SJCRH30 (cell line): ENCODE measurements around the gene HCN2. TPM values are rescaled to one million over a fixed set of nuclear protein-coding genes. Genes with fewer than 3 reads are reported as not detected.
"Not testable (repeated sequence)": the region's sequence is repeated elsewhere in the genome, so short reads cannot be mapped to it uniquely, and the experiment has no call there.

ENCODE experiments used
- DNase-seq, 2 experiments: peaks; one replicate each; pipeline ENCODE4 v3.0.0-alpha.2; 2015 to 2020
- H3K27ac ChIP-seq: fragments of 250-450 bp; sonication (Bioruptor Pico); 2 replicates; pipeline ENCODE4 v1.5.1; 2020; ENCODE audit warnings: mild to moderate bottlenecking, moderate library complexity
- H3K27me3 ChIP-seq: fragments of 250-450 bp; sonication (Bioruptor Pico); 2 replicates; pipeline ENCODE4 v1.5.1; 2020; ENCODE audit warnings: mild to moderate bottlenecking, moderate library complexity
- H3K36me3 ChIP-seq: fragments of 250-450 bp; sonication (Bioruptor Pico); 2 replicates; pipeline ENCODE4 v1.5.1; 2020; ENCODE audit warnings: mild to moderate bottlenecking, moderate library complexity
- H3K4me1 ChIP-seq: fragments of 250-450 bp; sonication (Bioruptor Pico); 2 replicates; pipeline ENCODE4 v1.5.1; 2020; ENCODE audit warnings: mild to moderate bottlenecking, moderate library complexity
- H3K4me3 ChIP-seq: fragments of 250-450 bp; sonication (Bioruptor Pico); 2 replicates; pipeline ENCODE4 v1.5.1; 2020; ENCODE audit warnings: mild to moderate bottlenecking, moderate library complexity
- H3K9me3 ChIP-seq: fragments of 250-450 bp; sonication (Bioruptor Pico); replicated peaks from 2 replicates; pipeline ENCODE4 v1.5.1; 2020; ENCODE audit warnings: mild to moderate bottlenecking, moderate library complexity
- total RNA-seq: library from RNA; depleted of rRNA; stranded (reverse); fragments of >200 nt; shearing (Covaris generic); gene quantifications from 2 replicates; pipeline ENCODE4 v1.2.3, GENCODE V29; 2014

Gene HCN2
- total RNA-seq, 1 experiment from 2014 or later = 0.14 TPM

DNA sequence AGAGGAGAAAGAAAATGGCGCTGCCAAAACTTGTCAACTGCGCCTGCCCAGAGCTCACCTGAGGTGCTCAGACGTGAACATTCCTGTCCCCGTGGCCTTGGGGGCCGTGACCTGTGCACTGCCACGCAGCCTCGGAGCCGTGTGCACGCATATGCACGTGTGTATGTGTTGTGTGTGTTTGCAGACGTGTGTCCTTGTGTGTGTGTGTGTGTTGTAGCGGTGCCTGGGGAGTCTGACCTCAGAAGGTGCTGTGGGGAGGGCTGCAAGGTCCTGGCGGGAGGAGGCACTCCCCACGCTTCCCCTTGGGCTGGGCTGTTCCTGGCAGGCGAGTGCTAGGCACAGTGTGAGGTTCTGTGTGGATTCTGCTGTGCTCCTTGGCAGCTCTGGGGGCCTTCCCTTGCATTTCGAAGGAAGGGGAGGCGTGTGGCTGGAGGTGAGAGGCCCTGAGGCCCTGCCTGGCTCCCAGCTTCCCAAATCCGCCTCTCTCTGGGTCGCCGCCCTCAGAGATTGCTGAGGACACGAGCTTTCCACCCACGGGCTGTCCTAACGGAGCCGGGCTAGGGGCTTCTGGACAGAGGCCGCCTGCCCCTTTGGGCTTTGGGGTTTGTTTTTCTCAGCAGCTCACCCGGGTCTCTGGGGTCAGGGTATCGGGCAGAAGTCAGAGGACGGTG lies 12.8 kb upstream of the HCN2 start:
- H3K36me3 ChIP-seq = peaks cover 43% of the 10 kb centered on the region
- H3K9me3 ChIP-seq = no peaks in the 10 kb centered on the region
- H3K4me1 ChIP-seq = peaks cover 9% of the 10 kb centered on the region; the same call in 1 of the 2 replicates
- no peak overlapping the region for H3K4me3 ChIP-seq
- H3K27me3 ChIP-seq = no peaks in the 10 kb centered on the region
- DNase-seq = no peak
- no peak overlapping the region for H3K27ac ChIP-seq

DNA sequence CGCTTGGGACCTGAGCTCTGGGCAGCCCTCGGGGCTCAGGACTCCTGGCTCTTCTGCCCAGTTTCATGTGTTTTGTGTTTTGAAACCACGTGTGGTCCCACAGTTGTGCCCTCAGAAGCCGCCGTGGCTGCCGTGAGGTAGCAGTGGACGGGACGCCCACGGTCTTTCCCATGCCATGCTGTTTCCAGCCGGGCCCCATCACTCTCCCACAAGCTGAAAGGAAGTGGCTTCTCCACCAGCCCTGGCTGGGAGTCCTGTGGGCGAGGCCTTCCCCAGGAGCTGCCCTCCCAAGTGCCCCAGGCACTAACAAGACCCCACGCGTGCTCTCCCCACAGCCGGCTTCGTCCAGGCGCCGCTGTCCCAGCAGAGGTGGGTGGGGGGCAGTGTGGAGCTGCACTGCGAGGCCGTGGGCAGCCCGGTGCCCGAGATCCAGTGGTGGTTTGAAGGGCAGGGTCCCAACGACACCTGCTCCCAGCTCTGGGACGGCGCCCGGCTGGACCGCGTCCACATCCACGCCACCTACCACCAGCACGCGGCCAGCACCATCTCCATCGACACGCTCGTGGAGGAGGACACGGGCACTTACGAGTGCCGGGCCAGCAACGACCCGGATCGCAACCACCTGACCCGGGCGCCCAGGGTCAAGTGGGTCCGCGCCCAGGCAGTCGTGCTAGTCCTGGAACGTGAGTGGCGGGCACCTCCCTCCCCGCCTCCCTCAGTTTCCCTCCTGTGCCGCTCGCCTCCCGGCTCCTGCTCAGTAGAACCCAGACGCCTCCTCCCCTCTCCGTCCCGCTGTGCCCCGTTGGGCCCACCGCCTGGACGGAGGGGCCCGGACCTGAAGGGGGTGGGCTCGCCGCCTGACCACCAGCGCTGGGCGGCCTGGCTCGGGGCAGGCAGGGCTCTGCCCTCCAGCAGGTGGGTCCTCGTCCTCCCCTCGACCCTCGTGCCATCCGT lies 12.0 kb upstream of the HCN2 start:
- Histone ChIP-seq H3K4me1 (peaks cover 9% of the 10 kb centered on the region; the same call in 1 of the 2 replicates), H3K27me3 (no peaks in the 10 kb centered on the region), H3K36me3 (peaks cover 45% of the 10 kb centered on the region), H3K4me3 (no peak overlapping the region), H3K27ac (no peak overlapping the region), H3K9me3 (no peaks in the 10 kb centered on the region)
- no peak for DNase-seq

DNA sequence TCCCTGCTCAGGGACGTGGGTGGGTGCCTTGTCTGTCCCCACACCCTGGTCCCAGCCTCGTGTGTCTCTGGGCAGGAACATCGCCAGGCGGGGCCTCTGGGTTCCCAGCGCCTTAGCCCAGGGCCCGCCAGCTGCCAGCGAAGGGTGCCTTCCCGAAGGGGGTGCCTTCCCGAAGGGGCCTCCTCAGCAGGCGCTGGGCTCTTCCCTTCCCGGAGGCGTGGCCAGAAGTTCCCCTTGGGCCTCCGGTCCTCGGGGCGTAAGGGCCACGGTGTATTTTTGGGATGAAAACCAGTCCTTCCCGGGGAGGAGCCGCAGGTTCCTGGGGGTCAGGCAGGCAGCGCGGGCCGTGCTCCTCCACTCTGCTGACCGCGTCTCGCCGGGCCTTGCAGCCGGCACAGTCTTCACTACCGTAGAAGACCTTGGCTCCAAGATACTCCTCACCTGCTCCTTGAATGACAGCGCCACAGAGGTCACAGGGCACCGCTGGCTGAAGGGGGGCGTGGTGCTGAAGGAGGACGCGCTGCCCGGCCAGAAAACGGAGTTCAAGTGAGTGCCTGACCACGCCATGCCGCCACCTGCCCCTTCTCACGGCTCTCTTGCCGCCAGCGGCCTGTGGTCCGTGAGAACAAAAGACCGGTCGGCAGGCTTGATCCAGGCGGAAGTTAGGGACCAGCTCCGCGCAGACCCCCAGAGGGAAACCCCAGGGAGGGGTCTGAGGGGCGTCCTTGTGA lies 10.4 kb upstream of the HCN2 start:
- Histone ChIP-seq H3K4me1 (peaks cover 5% of the 10 kb centered on the region; the same call in 1 of the 2 replicates), H3K9me3 (no peaks in the 10 kb centered on the region), H3K36me3 (peaks cover 50% of the 10 kb centered on the region), H3K27ac (no peak overlapping the region), H3K27me3 (no peaks in the 10 kb centered on the region), H3K4me3 (no peak overlapping the region)
- no peak for DNase-seq

- H3K4me3 ChIP-seq = no peak overlapping the region
- H3K27ac ChIP-seq = no peak overlapping the region
- DNase-seq = no peak
- peaks cover under 1% of the 10 kb centered on the region; the same call in 1 of the 2 replicates for H3K4me1 ChIP-seq
- no peaks in the 10 kb centered on the region for H3K9me3 ChIP-seq
- no peaks in the 10 kb centered on the region for H3K27me3 ChIP-seq
- peaks cover 45% of the 10 kb centered on the region for H3K36me3 ChIP-seq
Measured at GRCh38 chr19:579842-580155, 9.9 kb upstream of the HCN2 start.

- H3K36me3 ChIP-seq = peaks cover 45% of the 10 kb centered on the region
- DNase-seq = no peak
Measured at GRCh38 chr19:580274-580835, 9.3 kb upstream of the HCN2 start.

GRCh38 chr19:581399-582111 lies 8.1 kb upstream of the HCN2 start:
- Histone ChIP-seq H3K9me3 (no peaks in the 10 kb centered on the region), H3K4me3 (no peak overlapping the region), H3K27me3 (no peaks in the 10 kb centered on the region), H3K27ac (no peak overlapping the region), H3K36me3 (peaks cover 42% of the 10 kb centered on the region), H3K4me1 (no peaks in the 10 kb centered on the region)
- DNase-seq = no peak

More at GRCh38 chr19:580274-580835, 9.3 kb upstream of the HCN2 start:
- Histone ChIP-seq H3K4me1 (no peaks in the 10 kb centered on the region), H3K9me3 (no peaks in the 10 kb centered on the region), H3K27me3 (no peaks in the 10 kb centered on the region), H3K27ac (no peak overlapping the region), H3K4me3 (no peak overlapping the region)

DNA sequence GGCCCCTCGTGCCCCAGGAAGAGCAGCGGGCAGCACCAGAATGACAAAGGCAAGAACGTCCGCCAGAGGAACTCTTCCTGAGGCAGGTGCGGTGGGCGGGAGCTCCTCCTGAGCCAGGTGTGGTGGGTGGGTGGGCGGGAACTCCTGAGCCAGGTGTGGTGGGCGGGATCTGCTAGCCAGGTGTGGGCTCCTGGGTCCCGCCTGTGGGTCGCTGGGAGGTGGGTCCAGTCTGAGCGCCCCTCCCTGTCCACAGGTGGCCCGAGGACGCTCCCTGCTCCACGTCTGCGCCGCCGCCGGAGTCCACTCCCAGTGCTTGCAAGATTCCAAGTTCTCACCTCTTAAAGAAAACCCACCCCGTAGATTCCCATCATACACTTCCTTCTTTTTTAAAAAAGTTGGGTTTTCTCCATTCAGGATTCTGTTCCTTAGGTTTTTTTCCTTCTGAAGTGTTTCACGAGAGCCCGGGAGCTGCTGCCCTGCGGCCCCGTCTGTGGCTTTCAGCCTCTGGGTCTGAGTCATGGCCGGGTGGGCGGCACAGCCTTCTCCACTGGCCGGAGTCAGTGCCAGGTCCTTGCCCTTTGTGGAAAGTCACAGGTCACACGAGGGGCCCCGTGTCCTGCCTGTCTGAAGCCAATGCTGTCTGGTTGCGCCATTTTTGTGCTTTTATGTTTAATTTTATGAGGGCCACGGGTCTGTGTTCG lies 7.0 kb upstream of the HCN2 start:
- H3K9me3 ChIP-seq = no peaks in the 10 kb centered on the region
- H3K36me3 ChIP-seq = peaks cover 32% of the 10 kb centered on the region
- no peak overlapping the region for H3K4me3 ChIP-seq
- no peaks in the 10 kb centered on the region for H3K27me3 ChIP-seq
- H3K4me1 ChIP-seq = peaks cover 1% of the 10 kb centered on the region; the same call in 1 of the 2 replicates
- no peak for DNase-seq
- H3K27ac ChIP-seq = no peak overlapping the region

DNA sequence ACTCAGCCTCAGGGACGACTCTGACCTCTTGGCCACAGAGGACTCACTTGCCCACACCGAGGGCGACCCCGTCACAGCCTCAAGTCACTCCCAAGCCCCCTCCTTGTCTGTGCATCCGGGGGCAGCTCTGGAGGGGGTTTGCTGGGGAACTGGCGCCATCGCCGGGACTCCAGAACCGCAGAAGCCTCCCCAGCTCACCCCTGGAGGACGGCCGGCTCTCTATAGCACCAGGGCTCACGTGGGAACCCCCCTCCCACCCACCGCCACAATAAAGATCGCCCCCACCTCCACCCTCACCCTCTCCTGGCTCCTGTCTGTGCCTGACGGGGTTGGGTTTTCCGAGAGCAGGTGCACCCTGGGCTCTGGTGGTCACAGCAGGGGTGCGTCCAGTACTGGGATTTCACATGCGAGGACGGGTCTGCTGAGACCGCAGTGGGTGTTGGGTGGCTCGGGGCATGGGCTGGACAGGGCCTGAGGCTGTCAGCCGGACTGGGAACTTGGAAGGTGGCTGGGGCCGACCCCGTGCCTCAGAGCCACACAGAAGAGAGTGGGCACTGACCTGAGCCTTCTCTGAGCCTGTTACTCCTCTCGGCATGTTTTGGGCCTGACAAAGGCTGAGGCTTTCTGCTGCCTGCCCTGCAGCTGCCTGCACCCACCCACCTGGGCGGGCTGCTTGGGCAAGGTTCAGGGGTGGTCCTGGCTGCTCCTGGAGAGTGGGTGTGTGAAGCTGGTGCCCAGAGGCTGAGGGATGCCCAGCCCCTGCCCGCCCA lies 6.3 kb upstream of the HCN2 start:
- Histone ChIP-seq H3K27ac (no peak overlapping the region), H3K9me3 (no peaks in the 10 kb centered on the region), H3K36me3 (peaks cover 32% of the 10 kb centered on the region), H3K4me3 (no peak overlapping the region), H3K4me1 (peaks cover 6% of the 10 kb centered on the region), H3K27me3 (no peaks in the 10 kb centered on the region)
- DNase-seq = no peak

GRCh38 chr19:583968-584239 lies 5.8 kb upstream of the HCN2 start:
- Histone ChIP-seq H3K9me3 (no peaks in the 10 kb centered on the region), H3K36me3 (peaks cover 29% of the 10 kb centered on the region), H3K27me3 (no peaks in the 10 kb centered on the region), H3K4me1 (peaks cover 9% of the 10 kb centered on the region), H3K4me3 (no peak overlapping the region), H3K27ac (no peak overlapping the region)
- DNase-seq = no peak

DNA sequence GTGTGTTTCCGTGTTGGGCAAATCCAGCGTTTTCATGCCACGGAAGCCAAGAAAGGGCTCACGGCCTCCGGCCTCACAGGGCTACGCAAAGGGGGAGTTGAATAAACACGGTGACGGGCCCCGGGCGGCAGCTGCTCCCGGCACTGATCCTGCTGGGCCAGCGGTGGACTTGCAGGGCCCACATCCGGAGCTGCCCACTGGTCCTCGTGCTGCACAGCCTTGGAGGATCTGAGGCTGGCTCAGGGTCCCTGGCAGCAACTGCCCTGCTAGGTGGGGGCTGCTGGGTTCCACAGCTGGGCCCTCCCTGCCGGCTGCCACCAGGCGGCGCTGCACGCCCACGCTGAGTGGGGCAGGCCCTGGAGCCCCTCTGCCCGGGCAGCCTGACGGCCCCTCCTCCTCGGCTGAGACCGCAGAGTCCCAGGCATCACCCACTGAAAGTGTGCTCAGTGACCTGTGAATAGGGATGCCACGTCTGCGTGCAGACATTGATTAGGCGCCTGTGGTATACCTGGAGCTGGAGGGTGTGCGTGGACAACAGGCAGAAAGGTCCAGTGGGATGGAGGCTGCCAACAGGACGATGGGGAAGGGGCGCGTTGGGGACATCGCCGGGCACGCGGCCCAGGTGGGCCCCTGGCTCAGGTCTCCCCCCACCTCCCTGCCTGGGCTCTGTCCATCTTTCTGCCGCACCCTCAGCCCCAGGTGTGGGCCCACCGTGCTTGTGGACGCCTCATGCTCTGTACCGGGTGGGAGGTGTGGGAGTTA lies 5.3 kb upstream of the HCN2 start:
- Histone ChIP-seq H3K27me3 (no peaks in the 10 kb centered on the region), H3K27ac (no peak overlapping the region), H3K36me3 (peaks cover 25% of the 10 kb centered on the region), H3K4me3 (no peak overlapping the region), H3K4me1 (peaks cover 9% of the 10 kb centered on the region), H3K9me3 (no peaks in the 10 kb centered on the region)
- DNase-seq = peak; percentile 60 to 68

DNA sequence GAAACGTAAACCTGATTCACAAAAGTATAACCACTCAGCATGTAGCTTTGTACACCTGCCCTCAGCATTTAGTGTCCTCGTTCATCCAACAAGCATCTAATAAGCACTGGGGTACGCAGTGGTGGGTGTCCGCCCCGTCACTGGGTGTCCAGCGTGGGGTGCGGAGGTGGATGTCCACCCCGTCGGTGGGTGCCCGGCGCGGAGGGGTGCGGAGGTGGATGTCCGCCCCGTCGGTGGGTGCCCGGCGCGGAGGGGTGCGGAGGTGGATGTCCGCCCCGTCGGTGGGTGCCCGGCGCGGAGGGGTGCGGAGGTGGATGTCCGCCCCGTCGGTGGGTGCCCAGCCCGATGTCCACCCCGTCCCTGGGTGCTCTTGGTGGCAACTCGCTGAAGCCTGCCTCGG lies 4.5 kb upstream of the HCN2 start:
- not testable (repeated sequence) for DNase-seq, H3K4me1 ChIP-seq, H3K9me3 ChIP-seq, H3K4me3 ChIP-seq, H3K27ac ChIP-seq, H3K27me3 ChIP-seq
- peaks cover 18% of the 10 kb centered on the region for H3K36me3 ChIP-seq

DNA sequence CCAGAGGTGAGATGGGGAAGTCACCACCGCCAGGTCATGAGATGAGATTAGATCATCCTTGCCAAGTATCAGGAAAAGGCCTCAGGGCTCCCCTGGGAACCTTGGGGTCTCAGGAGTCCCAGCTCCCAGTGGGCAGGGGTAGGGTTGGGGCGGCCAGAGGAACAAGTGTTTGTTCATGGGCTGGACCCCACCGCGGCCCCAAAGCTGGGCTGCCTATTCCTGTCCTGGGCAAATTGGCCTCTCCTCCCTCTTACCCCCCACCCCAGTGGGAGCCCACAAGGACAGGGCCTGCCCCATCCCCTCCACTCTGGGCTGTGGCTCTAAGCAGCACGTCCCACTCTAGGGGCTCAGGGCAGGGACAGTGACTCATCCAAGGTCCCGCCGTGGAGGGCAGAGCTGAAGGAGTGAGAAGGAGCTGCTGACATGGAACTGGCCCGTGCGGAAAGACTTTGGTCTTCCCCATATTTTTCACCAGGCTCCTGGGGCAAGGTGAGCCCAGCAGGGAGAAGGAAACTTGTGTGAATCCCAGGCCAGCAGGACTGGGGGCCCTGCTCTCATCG lies 4.0 kb upstream of the HCN2 start:
- Histone ChIP-seq H3K27ac (no peak overlapping the region), H3K4me3 (no peak overlapping the region), H3K4me1 (peaks cover 9% of the 10 kb centered on the region), H3K36me3 (peaks cover 14% of the 10 kb centered on the region), H3K27me3 (no peaks in the 10 kb centered on the region), H3K9me3 (no peaks in the 10 kb centered on the region)
- DNase-seq = no peak
